ENCODE data around the gene TSEN34.
"Not testable (repeated sequence)": the region's sequence is repeated elsewhere in the genome, so short reads cannot be mapped to it uniquely, and the experiment has no call there.

DNA sequence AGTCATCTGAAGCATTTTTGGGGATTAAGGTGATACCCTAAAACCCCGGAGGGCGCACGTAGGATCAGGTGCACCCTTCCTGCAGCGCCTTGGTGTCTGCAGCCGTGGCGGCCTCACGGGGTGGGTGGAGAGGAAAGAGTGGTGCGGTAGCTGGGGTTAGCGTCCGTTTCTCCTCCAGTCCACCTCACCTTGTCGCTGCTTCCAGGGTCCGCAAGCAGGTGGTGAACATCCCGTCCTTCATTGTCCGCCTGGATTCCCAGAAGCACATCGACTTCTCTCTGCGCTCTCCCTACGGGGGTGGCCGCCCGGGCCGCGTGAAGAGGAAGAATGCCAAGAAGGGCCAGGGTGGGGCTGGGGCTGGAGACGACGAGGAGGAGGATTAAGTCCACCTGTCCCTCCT lies 16.1 kb downstream of the TSEN34 start:
- TF ChIP-seq POLR2A (IDR thresholded peaks at IDR 0.05), result not testable (repeated sequence)
- TF ChIP-seq, protein P1, sequence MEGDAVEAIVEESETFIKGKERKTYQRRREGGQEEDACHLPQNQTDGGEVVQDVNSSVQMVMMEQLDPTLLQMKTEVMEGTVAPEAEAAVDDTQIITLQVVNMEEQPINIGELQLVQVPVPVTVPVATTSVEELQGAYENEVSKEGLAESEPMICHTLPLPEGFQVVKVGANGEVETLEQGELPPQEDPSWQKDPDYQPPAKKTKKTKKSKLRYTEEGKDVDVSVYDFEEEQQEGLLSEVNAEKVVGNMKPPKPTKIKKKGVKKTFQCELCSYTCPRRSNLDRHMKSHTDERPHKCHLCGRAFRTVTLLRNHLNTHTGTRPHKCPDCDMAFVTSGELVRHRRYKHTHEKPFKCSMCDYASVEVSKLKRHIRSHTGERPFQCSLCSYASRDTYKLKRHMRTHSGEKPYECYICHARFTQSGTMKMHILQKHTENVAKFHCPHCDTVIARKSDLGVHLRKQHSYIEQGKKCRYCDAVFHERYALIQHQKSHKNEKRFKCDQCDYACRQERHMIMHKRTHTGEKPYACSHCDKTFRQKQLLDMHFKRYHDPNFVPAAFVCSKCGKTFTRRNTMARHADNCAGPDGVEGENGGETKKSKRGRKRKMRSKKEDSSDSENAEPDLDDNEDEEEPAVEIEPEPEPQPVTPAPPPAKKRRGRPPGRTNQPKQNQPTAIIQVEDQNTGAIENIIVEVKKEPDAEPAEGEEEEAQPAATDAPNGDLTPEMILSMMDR (IDR thresholded peaks at IDR 0.05), result not testable (repeated sequence)
